GM10248 (cell line): Measurements from ENCODE around the gene DNAH2.

Source experiments
- CTCF ChIA-PET: fragments of 300-600 bp; sonication (Branson Sonifier 250); formaldehyde crosslinking; extraction: SDS; loops from one replicate; lab custom pipeline; 2021; ENCODE audit warnings: antibody characterized with exemption; lab: Yijun Ruan, JAX
- POLR2A ChIA-PET: fragments of 350-650 bp; sonication (Branson Sonifier 250); formaldehyde crosslinking; extraction: SDS; loops from one replicate; lab custom pipeline; 2020; ENCODE audit warnings: antibody characterized with exemption; lab: Yijun Ruan, JAX
- DNase-seq: peaks from one replicate; pipeline ENCODE4 v3.0.0; 2012; ENCODE audit errors: extremely low spot score
- CTCF ChIP-seq: IDR thresholded peaks from 2 replicates; pipeline ENCODE4 v1.5.1; 2012; ENCODE audit warnings: mild to moderate bottlenecking, low read depth; ENCODE audit errors: extremely low read depth, missing control alignments, control extremely low read depth

The DNAH2 gene

GRCh38 chr17:7836596-7837407 is 119.3 kb downstream of the DNAH2 start:
- ChIA-PET POLR2A (no interaction called here), CTCF (interaction anchor here (1.3 to 4.6 kb wide), 8 partner anchors 8 to 237 kb away, joined by 3 to 29 read pairs (median 5); no protein-coding TSS in a partner anchor)
- TF ChIP-seq CTCF = no peak
- DNase-seq = no peak

DNA sequence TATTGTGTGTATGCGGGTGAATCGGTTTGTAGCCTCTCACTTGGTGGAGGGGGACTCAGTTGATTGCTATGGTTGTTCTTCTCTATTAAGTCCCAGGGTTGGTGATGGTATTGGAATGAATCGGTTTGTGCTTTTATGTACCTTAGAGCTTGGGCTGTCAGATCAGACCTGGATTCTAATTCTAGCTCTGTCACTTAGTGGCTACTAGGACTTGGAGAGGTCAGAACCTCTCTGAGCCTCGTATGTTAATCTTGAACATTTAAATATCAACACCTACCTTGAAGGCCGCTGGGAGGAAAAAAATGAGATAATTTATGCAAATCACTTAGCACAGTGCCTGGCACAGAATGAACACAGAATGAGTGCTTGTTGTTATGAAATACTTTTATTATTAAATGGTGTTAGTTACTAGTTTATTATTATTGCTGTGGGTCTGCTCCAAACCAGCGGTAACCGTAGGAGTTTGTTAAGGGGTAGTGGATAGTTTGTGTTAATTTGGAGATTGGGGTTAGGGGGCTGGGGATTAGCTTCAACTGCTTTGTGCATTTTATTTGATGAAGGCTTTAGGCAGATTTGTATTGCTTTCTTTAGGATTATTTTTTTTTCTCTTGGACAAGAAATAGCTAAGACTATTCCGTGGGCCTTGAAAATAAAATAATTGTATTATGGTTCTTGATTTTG is 120.0 kb downstream of the DNAH2 start:
- ChIA-PET POLR2A (interaction anchor here (0.6 kb wide), 1 partner anchor 308 kb away, joined by 4 read pairs; no protein-coding TSS in a partner anchor), CTCF (interaction anchor here (1.3 to 2.6 kb wide), 6 partner anchors 13 to 236 kb away, joined by 3 to 7 read pairs (median 4); no protein-coding TSS in a partner anchor)
- no peak for TF ChIP-seq CTCF
- no peak for DNase-seq

GRCh38 chr17:7838090-7839075 is 120.8 kb downstream of the DNAH2 start:
- ChIA-PET POLR2A (interaction anchor here (0.7 kb wide), 1 partner anchor 19 kb away, joined by 3 read pairs; the partner anchor contains the start of gene NAA38), CTCF (interaction anchor here (0.9 to 2.6 kb wide), 7 partner anchors 13 to 235 kb away, joined by 3 to 7 read pairs (median 4); no protein-coding TSS in a partner anchor)
- TF ChIP-seq CTCF = no peak
- no peak for DNase-seq

DNA sequence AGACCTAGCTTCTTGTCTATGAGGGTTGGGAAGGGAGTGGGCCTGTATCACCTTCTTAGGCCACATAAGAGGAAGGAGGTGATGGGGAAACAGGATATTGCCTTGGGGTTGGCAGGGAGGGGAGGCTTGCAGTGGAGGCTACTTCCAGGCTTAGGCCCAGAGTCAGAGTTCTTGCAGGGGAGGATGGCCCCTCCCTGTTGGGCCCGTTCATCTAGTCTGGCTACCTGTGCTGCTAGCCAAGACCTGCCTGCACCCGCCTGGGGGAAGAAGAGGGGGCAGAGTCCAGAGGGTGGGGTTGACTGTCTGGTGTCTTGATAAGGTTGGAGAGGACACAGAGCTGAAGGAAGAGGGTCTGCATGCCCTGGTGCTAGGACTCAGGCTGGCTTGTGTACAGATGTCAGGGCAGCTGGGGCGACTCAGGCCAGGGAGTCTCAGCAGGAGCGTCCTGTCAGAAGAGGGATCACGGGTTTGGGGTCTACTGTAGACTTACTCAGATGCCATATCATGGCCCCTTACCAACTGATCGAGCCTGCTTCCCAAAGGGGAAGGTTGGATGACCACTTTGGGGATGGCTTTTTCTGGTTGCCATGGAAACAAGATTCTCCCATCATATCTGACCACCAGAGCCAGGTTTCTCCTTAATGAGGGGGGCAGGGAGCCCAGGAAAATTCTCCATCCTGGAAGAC is 121.8 kb downstream of the DNAH2 start:
- DNase-seq = no peak
- ChIA-PET CTCF (interaction anchor here (0.9 to 2.0 kb wide), 5 partner anchors 11 to 59 kb away, joined by 3 to 9 read pairs (median 6); partner anchors contain the start of gene NAA38), POLR2A (interaction anchor here (0.7 kb wide), 1 partner anchor 18 kb away, joined by 3 read pairs; the partner anchor contains the start of gene NAA38)
- TF ChIP-seq CTCF = no peak

DNA sequence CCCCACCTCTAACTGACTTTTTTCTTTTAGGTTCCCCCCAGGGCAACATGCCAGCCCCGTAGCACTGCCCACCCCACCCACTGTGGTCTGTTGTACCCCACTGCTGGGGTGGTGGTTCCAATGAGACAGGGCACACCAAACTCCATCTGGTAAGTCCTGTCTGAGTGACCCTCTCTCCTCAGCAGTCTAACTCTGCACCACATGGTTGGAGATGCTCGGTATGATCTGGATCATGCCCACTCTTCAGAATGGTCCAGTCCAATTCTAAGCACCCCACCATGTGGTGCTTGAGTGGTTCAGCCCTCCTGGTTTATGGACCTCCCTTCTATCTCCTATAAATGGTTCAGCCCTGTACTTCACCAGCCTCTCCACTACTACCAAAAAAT is 122.3 kb downstream of the DNAH2 start:
- no peak for TF ChIP-seq CTCF
- CTCF ChIA-PET = interaction anchor here (1.3 to 2.0 kb wide), 3 partner anchors 10 to 17 kb away, joined by 4 to 9 read pairs (median 6); partner anchors contain the start of gene NAA38
- no peak for DNase-seq
- POLR2A ChIA-PET = no interaction called here
